M059J (cell line): ENCODE data around the gene LYRM2. TPM values are rescaled to one million over a fixed set of nuclear protein-coding genes. Genes with fewer than 3 reads are reported as not detected.
"Not testable (repeated sequence)": the region's sequence is repeated elsewhere in the genome, so short reads cannot be mapped to it uniquely, and the experiment has no call there.

Source experiments
- DNase-seq: peaks from one replicate; pipeline ENCODE4 v3.0.0-alpha.2; 2012; ENCODE audit warnings: low read depth
- total RNA-seq: library from RNA; depleted of rRNA; stranded (reverse); fragments of >200 nt; shearing (Covaris generic); gene quantifications from 2 replicates; pipeline ENCODE4 v1.2.3, GENCODE V29; 2014

Gene LYRM2
- total RNA-seq, 1 experiment from 2014 or later, result 20.6 TPM

GRCh38 chr6:89649682-89650081, 11.1 kb upstream of the LYRM2 start:
- DNase-seq, result no peak

GRCh38 chr6:89644864-89645263, 6.3 kb upstream of the LYRM2 start:
- DNase-seq, result peak; percentile 11

- no peak for DNase-seq
Observed at GRCh38 chr6:89643406-89643805, 4.9 kb upstream of the LYRM2 start.

- no peak for DNase-seq
Observed at GRCh38 chr6:89642956-89643355, 4.4 kb upstream of the LYRM2 start.

GRCh38 chr6:89641581-89641980, 3.0 kb upstream of the LYRM2 start:
- not testable (repeated sequence) for DNase-seq

GRCh38 chr6:89640804-89641203, 2.3 kb upstream of the LYRM2 start:
- peak; percentile 73 for DNase-seq

- DNase-seq, result peak; percentile 2
Observed at GRCh38 chr6:89637960-89638319, 607 bp downstream of the LYRM2 start.

- DNase-seq, result not testable (repeated sequence)
Observed at GRCh38 chr6:89636412-89636811, 2.1 kb downstream of the LYRM2 start.

GRCh38 chr6:89630488-89630887, 8.1 kb downstream of the LYRM2 start:
- DNase-seq, result no peak

GRCh38 chr6:89623749-89624148, 14.8 kb downstream of the LYRM2 start:
- no peak for DNase-seq

GRCh38 chr6:89619567-89619966, 19.0 kb downstream of the LYRM2 start:
- DNase-seq, result no peak

- DNase-seq, result no peak
Observed at GRCh38 chr6:89618026-89618425, 20.5 kb downstream of the LYRM2 start.

- no peak for DNase-seq
Observed at GRCh38 chr6:89616531-89616930, 22.0 kb downstream of the LYRM2 start.

- DNase-seq, result no peak
Observed at GRCh38 chr6:89615882-89616281, 22.7 kb downstream of the LYRM2 start.

GRCh38 chr6:89613790-89614189, 24.8 kb downstream of the LYRM2 start:
- DNase-seq, result no peak

GRCh38 chr6:89612121-89612520, 26.4 kb downstream of the LYRM2 start:
- no peak for DNase-seq

GRCh38 chr6:89611666-89612065, 26.9 kb downstream of the LYRM2 start:
- DNase-seq, result peak; percentile 10

- peak; percentile 6 for DNase-seq
Observed at GRCh38 chr6:89610149-89610642, 28.4 kb downstream of the LYRM2 start.

- DNase-seq, result no peak
Observed at GRCh38 chr6:89605861-89606260, 32.7 kb downstream of the LYRM2 start.

- DNase-seq, result no peak
Observed at GRCh38 chr6:89604653-89605052, 33.9 kb downstream of the LYRM2 start.

- DNase-seq, result no peak
Observed at GRCh38 chr6:89602166-89602565, 36.4 kb downstream of the LYRM2 start.

- DNase-seq, result no peak
Observed at GRCh38 chr6:89599727-89600126, 38.8 kb downstream of the LYRM2 start.

GRCh38 chr6:89597988-89598387, 40.6 kb downstream of the LYRM2 start:
- DNase-seq, result peak; percentile 19

GRCh38 chr6:89597372-89597771, 41.2 kb downstream of the LYRM2 start:
- no peak for DNase-seq

- no peak for DNase-seq
Observed at GRCh38 chr6:89596484-89596883, 42.1 kb downstream of the LYRM2 start.
